ENCODE measurements around the gene NPDC1.

- no peak for TF ChIP-seq EZH2 (IDR thresholded peaks at IDR 0.05; ENCODE audit: borderline replicate concordance, low read length)
- no peak for TF ChIP-seq CTCF (IDR thresholded peaks at IDR 0.05; ENCODE audit: low read length)
These were observed 38.5 kb upstream of the NPDC1 start for GRCh38 chr9:137084526-137084925.

Data from OCI-LY1 (cell line).